ENCODE data around the gene MBNL2.

The MBNL2 gene

GRCh38 chr13:97235549-97236231, 13.6 kb downstream of the MBNL2 start:
- DNase-seq: no peak

GRCh38 chr13:97237388-97237787, 15.3 kb downstream of the MBNL2 start:
- DNase-seq: no peak

GRCh38 chr13:97238432-97238831, 16.3 kb downstream of the MBNL2 start:
- DNase-seq: no peak

- no peak for DNase-seq
These were observed 16.8 kb downstream of the MBNL2 start for GRCh38 chr13:97238883-97239282.

GRCh38 chr13:97239306-97239705, 17.2 kb downstream of the MBNL2 start:
- DNase-seq: no peak

- no peak for DNase-seq
These were observed 18.0 kb downstream of the MBNL2 start for GRCh38 chr13:97239943-97240787.

- DNase-seq: no peak
These were observed 18.9 kb downstream of the MBNL2 start for GRCh38 chr13:97240788-97241734.

GRCh38 chr13:97241761-97242160, 19.6 kb downstream of the MBNL2 start:
- DNase-seq: no peak

- no peak for DNase-seq
These were observed 20.8 kb downstream of the MBNL2 start for GRCh38 chr13:97242755-97243497.

GRCh38 chr13:97243915-97244781, 22.0 kb downstream of the MBNL2 start:
- no peak for DNase-seq

GRCh38 chr13:97245011-97245410, 22.9 kb downstream of the MBNL2 start:
- DNase-seq: no peak

GRCh38 chr13:97246596-97247158, 24.5 kb downstream of the MBNL2 start:
- DNase-seq: no peak

- no peak for DNase-seq
These were observed 26.1 kb downstream of the MBNL2 start for GRCh38 chr13:97248243-97248642.

- no peak for DNase-seq
These were observed 27.1 kb downstream of the MBNL2 start for GRCh38 chr13:97249093-97249795.

- no peak for DNase-seq
These were observed 27.8 kb downstream of the MBNL2 start for GRCh38 chr13:97249796-97250495.

GRCh38 chr13:97250560-97250959, 28.4 kb downstream of the MBNL2 start:
- DNase-seq: no peak

GRCh38 chr13:97252735-97253134, 30.6 kb downstream of the MBNL2 start:
- DNase-seq: no peak

GRCh38 chr13:97253581-97254293, 31.6 kb downstream of the MBNL2 start:
- no peak for DNase-seq

GRCh38 chr13:97254816-97255215, 32.7 kb downstream of the MBNL2 start:
- no peak for DNase-seq

All from activated gamma-delta T cell (primary cell).